HG03066 (cell line): ENCODE data around the gene ZCCHC2.

Experiments
- ATAC-seq: cut with Tn5 transposase; IDR thresholded peaks from one replicate; pipeline ENCODE4 v1.9.1; 2021; ENCODE audit warnings: low read depth; ENCODE audit not compliant: unreplicated experiment

The ZCCHC2 gene

DNA sequence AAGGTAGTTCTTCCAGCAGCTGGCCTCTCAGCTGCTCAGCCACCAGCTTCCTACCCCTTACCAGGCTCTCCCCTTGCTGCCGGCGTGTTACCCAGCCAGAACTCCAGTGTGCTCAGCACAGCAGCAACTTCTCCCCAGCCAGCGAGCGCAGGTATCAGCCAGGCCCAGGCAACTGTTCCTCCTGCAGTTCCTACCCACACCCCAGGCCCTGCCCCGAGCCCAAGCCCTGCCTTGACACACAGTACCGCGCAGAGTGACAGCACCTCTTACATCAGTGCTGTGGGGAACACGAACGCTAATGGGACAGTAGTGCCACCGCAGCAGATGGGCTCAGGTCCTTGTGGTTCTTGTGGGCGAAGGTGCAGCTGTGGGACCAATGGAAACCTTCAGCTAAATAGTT, 52.0 kb downstream of the ZCCHC2 start:
- no peak for ATAC-seq

- ATAC-seq: no peak
These were observed 53.4 kb downstream of the ZCCHC2 start for GRCh38 chr18:62576271-62576670.

GRCh38 chr18:62576845-62577512, 54.2 kb downstream of the ZCCHC2 start:
- ATAC-seq: peak; percentile 63

GRCh38 chr18:62577765-62578164, 54.9 kb downstream of the ZCCHC2 start:
- ATAC-seq: no peak

- no peak for ATAC-seq
These were observed 56.2 kb downstream of the ZCCHC2 start for GRCh38 chr18:62578980-62579511.

DNA sequence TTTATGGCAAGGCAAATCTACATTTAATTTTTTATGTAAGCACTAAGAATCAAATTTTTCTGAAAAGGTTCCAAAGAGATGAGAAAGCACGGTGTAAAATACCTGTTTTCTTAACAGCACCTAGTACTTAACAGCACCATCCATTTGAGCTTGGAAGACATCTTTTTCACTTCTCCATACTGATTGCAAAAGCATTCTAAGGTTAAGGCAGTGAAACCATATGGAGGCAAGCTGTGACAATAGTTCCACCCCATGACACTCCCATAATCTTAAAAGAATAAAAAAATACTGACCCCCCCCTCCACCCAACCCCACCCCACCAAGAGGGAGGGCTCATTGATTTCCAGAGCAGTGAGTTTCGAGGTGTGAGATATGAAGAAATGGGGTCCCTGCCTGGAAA, 60.6 kb downstream of the ZCCHC2 start:
- no peak for ATAC-seq

DNA sequence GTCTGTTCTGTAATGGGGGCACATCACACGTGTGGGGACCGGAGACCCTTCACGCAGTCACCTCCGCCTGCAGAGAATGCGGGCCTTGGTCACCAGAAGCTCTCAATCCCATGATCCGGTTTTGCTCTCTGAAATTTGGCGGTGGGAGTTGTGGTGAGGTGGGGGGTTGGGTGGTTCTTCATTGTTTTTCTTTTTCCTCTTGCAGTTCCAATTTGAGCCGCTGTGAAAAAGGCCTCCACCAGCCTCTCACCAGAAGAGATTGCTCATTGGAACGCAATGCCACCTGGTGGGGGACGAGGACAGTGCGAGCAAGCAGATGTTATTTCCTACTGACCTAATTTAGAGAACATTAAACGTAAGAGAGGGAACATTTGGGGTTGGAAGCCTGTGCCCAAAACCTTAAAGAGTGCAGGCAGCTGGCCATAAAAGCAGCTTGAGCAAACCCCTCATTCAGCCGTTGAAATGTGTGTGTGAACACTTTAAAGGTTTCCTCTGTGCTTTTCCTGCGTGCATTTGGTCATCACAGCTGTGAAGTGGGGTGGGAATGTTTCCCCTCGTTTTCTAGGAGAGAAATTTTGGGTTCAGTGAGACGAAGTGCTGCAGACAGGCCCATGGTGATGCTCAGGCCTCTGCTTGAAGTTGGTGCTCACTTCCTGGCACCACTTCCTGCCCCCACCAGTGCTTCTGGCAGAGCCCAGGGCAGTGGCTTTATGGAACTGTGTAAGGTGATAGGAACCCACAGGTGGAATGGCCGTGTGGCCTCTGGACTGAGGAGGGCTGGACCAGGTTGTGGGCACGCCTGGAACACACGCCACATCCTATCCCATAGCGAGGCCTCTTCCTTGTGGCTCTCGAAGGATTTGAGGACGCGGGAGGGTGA, 61.7 kb downstream of the ZCCHC2 start:
- ATAC-seq: peak; percentile 75

- ATAC-seq: peak; percentile 16
These were observed 62.7 kb downstream of the ZCCHC2 start for GRCh38 chr18:62585274-62586150.

DNA sequence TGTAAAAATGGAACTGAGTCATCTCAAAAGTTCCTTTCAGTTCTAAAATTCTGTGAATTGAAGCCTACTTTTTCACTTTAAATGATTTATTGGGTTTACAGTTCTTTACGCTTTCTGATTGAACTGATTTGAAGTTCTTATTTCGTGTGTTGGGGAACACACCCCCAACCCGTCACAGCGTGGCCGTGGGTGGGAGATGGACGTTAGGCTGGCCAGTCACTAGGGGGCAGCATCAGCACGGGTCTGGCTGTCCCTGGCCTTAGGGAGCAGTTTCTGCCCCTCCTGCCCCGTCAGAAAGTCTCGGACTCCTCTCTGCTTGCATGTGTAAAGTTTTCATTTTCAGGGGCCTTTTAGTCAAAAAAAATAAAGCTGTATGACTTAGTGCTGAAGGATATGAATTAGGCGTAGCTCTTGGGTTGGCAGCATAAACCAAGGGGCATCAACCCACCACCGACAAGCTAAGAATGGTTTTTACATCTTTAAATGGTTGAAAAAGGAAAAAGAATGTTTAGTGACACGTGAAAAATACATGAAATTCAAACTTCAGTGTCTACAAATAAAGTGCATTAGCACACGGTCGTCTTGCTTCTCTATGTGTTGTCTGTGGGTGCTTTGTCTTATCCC, 63.4 kb downstream of the ZCCHC2 start:
- peak; percentile 67 for ATAC-seq

- no peak for ATAC-seq
These were observed 64.1 kb downstream of the ZCCHC2 start for GRCh38 chr18:62586781-62587487.

GRCh38 chr18:62587689-62588088, 64.9 kb downstream of the ZCCHC2 start:
- ATAC-seq: no peak

GRCh38 chr18:62588217-62588616, 65.4 kb downstream of the ZCCHC2 start:
- ATAC-seq: no peak

GRCh38 chr18:62590799-62591590, 68.2 kb downstream of the ZCCHC2 start:
- ATAC-seq: no peak

DNA sequence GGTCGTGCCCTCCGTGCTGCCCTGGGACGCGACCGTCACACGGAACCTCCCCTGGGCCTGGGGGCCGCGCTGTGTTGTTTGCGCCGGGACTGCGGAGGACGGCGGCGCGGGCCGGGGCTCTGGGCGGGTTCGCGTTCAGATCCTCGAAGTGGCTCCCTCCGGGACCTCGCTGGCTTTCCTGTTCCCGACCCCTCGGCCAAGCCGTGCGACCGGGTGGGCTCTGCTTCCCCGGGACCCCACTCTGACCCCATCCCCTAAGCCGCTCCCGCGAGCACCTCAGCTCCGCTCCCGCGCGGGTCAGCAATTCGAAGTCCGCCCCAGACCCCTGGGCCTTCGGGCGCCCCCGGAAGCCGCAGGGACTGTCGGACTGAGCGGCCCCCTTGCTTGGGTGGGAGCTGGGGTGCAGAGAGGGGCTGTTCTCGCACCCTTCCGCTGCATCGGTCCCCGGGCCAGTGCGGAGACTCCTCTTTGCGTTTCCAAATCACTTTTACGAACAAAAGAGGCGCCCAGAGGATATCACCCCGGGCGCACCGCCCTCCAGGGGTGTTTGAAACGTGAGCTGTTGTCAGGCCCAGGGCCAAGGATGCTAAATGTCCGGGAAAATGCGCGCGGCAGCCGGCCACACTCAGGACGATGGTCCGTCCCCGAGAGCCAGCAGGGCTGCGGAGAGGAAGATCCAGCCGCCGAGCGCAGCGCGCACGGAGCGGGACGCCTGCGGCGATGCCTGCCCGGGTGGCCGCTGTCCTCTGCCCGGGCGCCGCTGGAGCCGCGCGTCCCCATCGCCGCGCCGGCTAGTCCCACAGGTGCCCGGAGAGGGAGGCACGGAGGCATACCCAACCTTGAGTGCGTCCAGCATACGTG, 73.5 kb downstream of the ZCCHC2 start:
- ATAC-seq: no peak

- ATAC-seq: no peak
These were observed 79.0 kb downstream of the ZCCHC2 start for GRCh38 chr18:62601871-62602270.

DNA sequence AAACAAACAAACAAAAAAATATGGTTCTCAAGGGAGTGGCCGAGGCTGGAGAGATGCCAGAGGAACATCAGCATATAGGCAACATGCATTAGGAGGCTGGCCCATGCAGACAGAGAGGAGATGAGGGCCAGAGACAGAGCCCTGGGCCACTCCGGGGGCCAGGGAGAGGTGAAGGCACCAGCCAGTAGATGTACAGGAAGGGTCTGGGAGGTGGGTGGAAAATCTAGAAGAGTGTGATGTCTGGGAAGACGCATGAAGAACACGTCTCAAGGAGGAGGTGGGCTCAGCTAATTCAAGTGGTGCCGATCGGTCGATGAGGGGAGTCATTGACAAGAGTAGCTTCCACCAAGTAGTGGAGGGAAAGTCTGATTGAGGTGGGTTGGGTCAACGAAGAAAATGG, 79.9 kb downstream of the ZCCHC2 start:
- no peak for ATAC-seq

DNA sequence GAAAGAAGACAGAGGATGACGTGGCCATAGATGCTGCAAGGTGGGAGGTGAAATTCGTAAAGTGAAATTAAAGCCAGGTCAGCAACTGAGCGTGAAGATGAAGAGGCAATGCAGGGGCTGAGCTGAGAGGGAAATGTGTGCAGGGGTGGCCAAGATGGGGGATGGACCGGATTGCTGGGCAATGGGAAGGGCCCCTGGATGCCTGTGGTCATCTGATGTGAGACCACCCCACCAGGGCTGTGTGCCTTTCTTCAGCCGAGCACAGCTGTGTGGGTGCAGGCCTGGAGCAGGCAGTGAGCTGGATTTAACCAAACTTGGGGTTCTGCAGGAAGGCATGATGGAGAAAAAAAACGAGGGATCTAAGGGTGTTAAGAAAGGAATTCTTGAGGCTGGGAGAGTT, 80.4 kb downstream of the ZCCHC2 start:
- ATAC-seq: no peak

- no peak for ATAC-seq
These were observed 81.2 kb downstream of the ZCCHC2 start for GRCh38 chr18:62603979-62604378.
